GM12878 (cell line): ENCODE data around the gene TBKBP1. TPM values are rescaled to one million over a fixed set of nuclear protein-coding genes. Genes with fewer than 3 reads are reported as not detected.

Experiments
- ATAC-seq: fragments of 200-7000 bp; cut with Tn5 transposase; 3 replicates; pipeline ENCODE4 v1.9.1; 2020; ENCODE audit warnings: mild to moderate bottlenecking, moderate library complexity
- BruUV-seq: library from RNA; stranded (reverse); fragments of 400-500 nt; replicated peaks from 2 replicates; lab custom pipeline; 2021; lab: Mats Ljungman, UMichigan
- CTCF ChIA-PET: fragments of 300-600 bp; sonication (Branson Sonifier 250); formaldehyde crosslinking; extraction: SDS; loops from one replicate; lab custom pipeline; 2021; ENCODE audit warnings: inconsistent platforms; lab: Yijun Ruan, JAX
- POLR2A ChIA-PET: fragments of 350-600 bp; formaldehyde crosslinking; extraction: SDS; loops from one replicate; lab custom pipeline; 2021; ENCODE audit warnings: inconsistent platforms; lab: Charles Lee
- RAD21 ChIA-PET: fragments of 300-600 bp; sonication (Branson Sonifier 250); formaldehyde crosslinking; loops from one replicate; lab custom pipeline; 2023; ENCODE audit warnings: antibody characterized with exemption; ENCODE audit not compliant: unreplicated experiment; lab: Charles Lee
- SMC1A ChIA-PET: fragments of 300-600 bp; sonication (Branson Sonifier 250); formaldehyde crosslinking; loops from one replicate; lab custom pipeline; 2023; ENCODE audit not compliant: unreplicated experiment, uncharacterized antibody; lab: Charles Lee
- DNase-seq: peaks from one replicate; pipeline ENCODE4 v3.0.0-alpha.2; 2011; ENCODE audit warnings: low read depth, low spot score
- FAIRE-seq: peaks from 3 replicates; lab custom pipeline; 2011; peaks lifted over from hg19 to GRCh38; lab: Jason Lieb, UNC
- H2AFZ ChIP-seq: 2 replicates; pipeline ENCODE4 v1.6.0; 2011; ENCODE audit warnings: low read depth, low read length, control low read depth; ENCODE audit not compliant: control insufficient read depth
- H3K27ac ChIP-seq: 2 replicates; pipeline ENCODE4 v1.5.1; 2011; ENCODE audit warnings: control low read depth; ENCODE audit not compliant: control insufficient read depth, insufficient read depth
- H3K27me3 ChIP-seq, 2 experiments: replicated peaks in 1 of 2; 2 replicates each; pipeline versions ENCODE4 v1.6.0 to v1.6.1; 2011; ENCODE audit warnings: low read length in 1 of 2; ENCODE audit not compliant: control insufficient read depth in 2 of 2, insufficient read depth in 2 of 2
- H3K36me3 ChIP-seq, 2 experiments: 2 replicates each; pipeline ENCODE4 v1.5.1; 2011; ENCODE audit warnings: low read length in 1 of 2; ENCODE audit not compliant: control insufficient read depth in 2 of 2, insufficient read depth in 2 of 2
- H3K4me1 ChIP-seq: 2 replicates; pipeline ENCODE4 v1.6.1; 2011; ENCODE audit warnings: mild to moderate bottlenecking, low read length, moderate library complexity, mixed read lengths; ENCODE audit not compliant: control insufficient read depth, insufficient read depth
- H3K4me2 ChIP-seq: 2 replicates; pipeline ENCODE4 v1.6.0; 2011; ENCODE audit warnings: control low read depth; ENCODE audit not compliant: control insufficient read depth, insufficient read depth
- H3K4me3 ChIP-seq: fragments of 200-600 bp; sonication (generic); 2 replicates; pipeline ENCODE4 v1.5.1; 2016
- H3K79me2 ChIP-seq: 2 replicates; pipeline ENCODE4 v1.6.0; 2011; ENCODE audit warnings: low read length; ENCODE audit not compliant: control insufficient read depth, insufficient read depth
- H3K9ac ChIP-seq: 2 replicates; pipeline ENCODE4 v1.8.0; 2011; ENCODE audit warnings: low read length, control low read depth, mixed read lengths; ENCODE audit not compliant: control insufficient read depth, insufficient read depth
- H3K9me3 ChIP-seq: replicated peaks from 3 replicates; pipeline ENCODE4 v1.5.1; 2011; ENCODE audit warnings: mild to moderate bottlenecking, low read length; ENCODE audit not compliant: control insufficient read depth, insufficient read depth
- H4K20me1 ChIP-seq: 2 replicates; pipeline ENCODE4 v1.6.0; 2011; ENCODE audit not compliant: control insufficient read depth, insufficient read depth
- JUND ChIP-seq: IDR thresholded peaks from 2 replicates; pipeline ENCODE4 v1.6.1; 2012; ENCODE audit warnings: low read depth, mild to moderate bottlenecking, low read length, improper control_type of control experiment, moderate library complexity
- MXI1 ChIP-seq: fragments of 150-350 bp; IDR thresholded peaks from 2 replicates; pipeline ENCODE4 v1.6.1; 2011; ENCODE audit warnings: low read depth, mild to moderate bottlenecking, inconsistent platforms, low read length, improper control_type of control experiment
- ZNF217 ChIP-seq: fragments of 450-650 bp; IDR thresholded peaks from 2 replicates; pipeline ENCODE4 v1.6.1; 2017; ENCODE audit warnings: antibody characterized with exemption, mild to moderate bottlenecking
- ZNF622 ChIP-seq: fragments of 450-650 bp; IDR thresholded peaks from 2 replicates; pipeline ENCODE4 v1.6.1; 2017; ENCODE audit warnings: mild to moderate bottlenecking, inconsistent platforms
- WGBS: methylation state at CpG from one replicate; pipeline ENCODE4 v1.1.6; 2016; ENCODE audit warnings: low lambda C conversion rate; ENCODE audit not compliant: insufficient replicate concordance, insufficient coverage; ENCODE audit errors: missing lambda C conversion rate; 5-methylcytosine and 5-hydroxymethylcytosine counted together
- in situ Hi-C: fragments of 300-500 bp; cut with MboI; formaldehyde crosslinking; loops from 9 replicates; pipeline ENCODE4 v1.14.3; 2018; ENCODE audit warnings: mixed read lengths
- intact Hi-C: fragments of 100-400 bp; cut with micrococcal nuclease; formaldehyde crosslinking; loops from one replicate; pipeline ENCODE4 v1.14.2; 2022; ENCODE audit not compliant: unreplicated experiment
- polyA plus RNA-seq, 11 experiments: library from polyadenylated mRNA; depleted of rRNA in 4 of 11; unstranded in 6 of 11; stranded (reverse) in 5 of 11; fragments of >200 nt; fragmentation: Nextera tagmentation in 4 of 11; fragmentation: Illumina TruSeq in 1 of 11; extraction: Ambion mirVana in 4 of 11; extraction: Trizol in 1 of 11; gene quantifications; 1 replicate in 1 of 11; 2 replicates in 10 of 11; pipeline versions ENCODE4 v1.2.1 to v1.2.3, GENCODE V29; 2011 to 2016; ENCODE audit warnings: inconsistent platforms in 2 of 11, missing spikeins in 2 of 11, low read depth in 1 of 11
- total RNA-seq, 4 experiments: library from RNA; depleted of rRNA in 3 of 4; stranded (reverse); fragments of >200 nt in 3 of 4; fragmentation: Illumina TruSeq in 1 of 4; extraction: Trizol in 1 of 4; gene quantifications; 2 replicates each; pipeline versions ENCODE4 v1.2.1 to v1.2.3, GENCODE V29; 2013 to 2021
- TF ChIP-seq, protein P1 (sequence below): IDR thresholded peaks from 2 replicates; pipeline ENCODE4 v1.6.1; 2012; ENCODE audit warnings: improper control_type of control experiment, low read depth, low read length; ENCODE audit not compliant: insufficient replicate concordance

The TBKBP1 gene
- total and polyA plus RNA-seq, 10 of the 15 experiments (the other 5 are each of a cell fraction or from before 2014, with no cell fraction given), result 0.11 to 2.7 (median 0.74) TPM; not detected in 3

DNA sequence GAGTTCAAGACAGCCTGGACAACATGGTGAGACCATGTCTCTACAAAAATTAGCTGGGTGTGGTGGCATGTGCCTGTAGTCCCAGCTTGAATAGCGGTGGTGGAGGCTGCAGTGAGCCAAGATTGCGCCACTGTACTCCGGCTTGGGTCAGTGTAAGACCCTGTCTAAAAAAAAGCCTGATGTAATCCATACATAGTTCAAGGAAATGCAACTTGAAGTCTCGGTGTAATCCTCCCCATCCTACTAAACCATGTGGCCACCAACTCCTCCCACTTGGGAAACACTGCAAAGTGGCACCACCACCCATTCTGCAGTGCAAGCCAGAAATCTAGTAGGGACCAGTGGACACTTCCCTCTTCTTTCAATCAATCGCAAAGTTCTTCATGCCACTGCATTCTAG is 49.6 kb upstream of the TBKBP1 start:
- ATAC-seq, result no peak
- DNase-seq, result no peak
- no peaks in the 10 kb centered on the region for H4K20me1 ChIP-seq
- no peak overlapping the region for H3K27ac ChIP-seq
- no peak overlapping the region for H3K4me3 ChIP-seq
- TF ChIP-seq MXI1 (no peak), ZNF217 (no peak), ZNF622 (no peak), JUND (no peak)
- TF ChIP-seq, protein P1, sequence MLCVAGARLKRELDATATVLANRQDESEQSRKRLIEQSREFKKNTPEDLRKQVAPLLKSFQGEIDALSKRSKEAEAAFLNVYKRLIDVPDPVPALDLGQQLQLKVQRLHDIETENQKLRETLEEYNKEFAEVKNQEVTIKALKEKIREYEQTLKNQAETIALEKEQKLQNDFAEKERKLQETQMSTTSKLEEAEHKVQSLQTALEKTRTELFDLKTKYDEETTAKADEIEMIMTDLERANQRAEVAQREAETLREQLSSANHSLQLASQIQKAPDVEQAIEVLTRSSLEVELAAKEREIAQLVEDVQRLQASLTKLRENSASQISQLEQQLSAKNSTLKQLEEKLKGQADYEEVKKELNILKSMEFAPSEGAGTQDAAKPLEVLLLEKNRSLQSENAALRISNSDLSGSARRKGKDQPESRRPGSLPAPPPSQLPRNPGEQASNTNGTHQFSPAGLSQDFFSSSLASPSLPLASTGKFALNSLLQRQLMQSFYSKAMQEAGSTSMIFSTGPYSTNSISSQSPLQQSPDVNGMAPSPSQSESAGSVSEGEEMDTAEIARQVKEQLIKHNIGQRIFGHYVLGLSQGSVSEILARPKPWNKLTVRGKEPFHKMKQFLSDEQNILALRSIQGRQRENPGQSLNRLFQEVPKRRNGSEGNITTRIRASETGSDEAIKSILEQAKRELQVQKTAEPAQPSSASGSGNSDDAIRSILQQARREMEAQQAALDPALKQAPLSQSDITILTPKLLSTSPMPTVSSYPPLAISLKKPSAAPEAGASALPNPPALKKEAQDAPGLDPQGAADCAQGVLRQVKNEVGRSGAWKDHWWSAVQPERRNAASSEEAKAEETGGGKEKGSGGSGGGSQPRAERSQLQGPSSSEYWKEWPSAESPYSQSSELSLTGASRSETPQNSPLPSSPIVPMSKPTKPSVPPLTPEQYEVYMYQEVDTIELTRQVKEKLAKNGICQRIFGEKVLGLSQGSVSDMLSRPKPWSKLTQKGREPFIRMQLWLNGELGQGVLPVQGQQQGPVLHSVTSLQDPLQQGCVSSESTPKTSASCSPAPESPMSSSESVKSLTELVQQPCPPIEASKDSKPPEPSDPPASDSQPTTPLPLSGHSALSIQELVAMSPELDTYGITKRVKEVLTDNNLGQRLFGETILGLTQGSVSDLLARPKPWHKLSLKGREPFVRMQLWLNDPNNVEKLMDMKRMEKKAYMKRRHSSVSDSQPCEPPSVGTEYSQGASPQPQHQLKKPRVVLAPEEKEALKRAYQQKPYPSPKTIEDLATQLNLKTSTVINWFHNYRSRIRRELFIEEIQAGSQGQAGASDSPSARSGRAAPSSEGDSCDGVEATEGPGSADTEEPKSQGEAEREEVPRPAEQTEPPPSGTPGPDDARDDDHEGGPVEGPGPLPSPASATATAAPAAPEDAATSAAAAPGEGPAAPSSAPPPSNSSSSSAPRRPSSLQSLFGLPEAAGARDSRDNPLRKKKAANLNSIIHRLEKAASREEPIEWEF, result no peak
- H3K27me3 ChIP-seq, result no peaks in the 10 kb centered on the region
- H3K79me2 ChIP-seq, result peaks cover 7% of the 10 kb centered on the region
- H3K9ac ChIP-seq, result no peak overlapping the region
- ChIA-PET POLR2A (no interaction called here), CTCF (interaction anchor here (2.1 kb wide), 1 partner anchor 20 kb away, joined by 7 read pairs; no protein-coding TSS in a partner anchor), SMC1A (interaction anchor here (1.3 kb wide), 1 partner anchor 15 kb away, joined by 4 read pairs; no protein-coding TSS in a partner anchor), RAD21 (no interaction called here)
- peaks cover 16% of the 10 kb centered on the region for H3K4me1 ChIP-seq
- intact Hi-C loops, result no loop called here
- H3K9me3 ChIP-seq, result no peaks in the 10 kb centered on the region
- no peaks in the 10 kb centered on the region for H3K36me3 ChIP-seq
- no peak overlapping the region for H2AFZ ChIP-seq
- FAIRE-seq, result no peak
- BruUV-seq, result no TSS peak
- H3K4me2 ChIP-seq, result no peak overlapping the region
- in situ Hi-C loops, result no loop called here
- WGBS, result 100% methylated on average over 5 of the region's 5 CpGs
